H1 (cell line): ENCODE data around the gene IZUMO2. TPM values are rescaled to one million over a fixed set of nuclear protein-coding genes. Genes with fewer than 3 reads are reported as not detected.
"Not testable (repeated sequence)": the region's sequence is repeated elsewhere in the genome, so short reads cannot be mapped to it uniquely, and the experiment has no call there.

Experiments
- CTCF ChIA-PET: fragments of 300-600 bp; sonication (Branson Sonifier 250); formaldehyde crosslinking; loops from one replicate; lab custom pipeline; 2021; ENCODE audit not compliant: partially characterized antibody; lab: Charles Lee
- POLR2A ChIA-PET: fragments of 300-600 bp; sonication (Branson Sonifier 250); formaldehyde crosslinking; loops from one replicate; lab custom pipeline; 2021; ENCODE audit warnings: inconsistent platforms; ENCODE audit not compliant: partially characterized antibody; lab: Charles Lee
- DNase-seq, 2 experiments: peaks; one replicate each; pipeline versions ENCODE4 v3.0.0 to v3.0.0-alpha.2; 2010 to 2022; ENCODE audit warnings: low spot score in 2 of 2, low read depth in 1 of 2, mixed read lengths in 1 of 2
- FAIRE-seq: peaks from 2 replicates; lab custom pipeline; 2011; peaks lifted over from hg19 to GRCh38; lab: Jason Lieb, UNC
- H2AFZ ChIP-seq: 2 replicates; pipeline ENCODE4 v1.8.1; 2012; ENCODE audit warnings: low read length, inconsistent platforms
- H2AK5ac ChIP-seq: 2 replicates; pipeline ENCODE4 v1.6.1; 2013; ENCODE audit warnings: low read depth, low read length
- H2BK120ac ChIP-seq: replicated peaks from 2 replicates; pipeline ENCODE3; 2013; ENCODE audit warnings: low read depth, low read length, inconsistent platforms
- H2BK12ac ChIP-seq: 2 replicates; pipeline ENCODE4 v1.6.1; 2013; ENCODE audit warnings: low read depth, low read length
- H2BK15ac ChIP-seq: 2 replicates; pipeline ENCODE4 v1.6.1; 2013; ENCODE audit warnings: low read length
- H2BK20ac ChIP-seq: 2 replicates; pipeline ENCODE4 v1.6.1; 2013; ENCODE audit warnings: low read length
- H2BK5ac ChIP-seq: 2 replicates; pipeline ENCODE4 v1.6.1; 2013; ENCODE audit warnings: low read depth, low read length
- H3K14ac ChIP-seq: 2 replicates; pipeline ENCODE4 v1.6.1; 2013; ENCODE audit warnings: inconsistent platforms; ENCODE audit not compliant: insufficient read length
- H3K18ac ChIP-seq: 2 replicates; pipeline ENCODE4 v1.6.1; 2013; ENCODE audit warnings: low read length; ENCODE audit errors: extremely low read depth
- H3K23ac ChIP-seq: 2 replicates; pipeline ENCODE4 v1.6.1; 2013; ENCODE audit warnings: inconsistent platforms; ENCODE audit not compliant: insufficient read length
- H3K23me2 ChIP-seq: 2 replicates; pipeline ENCODE4 v1.6.1; 2013; ENCODE audit warnings: low read depth, low read length
- H3K27ac ChIP-seq: 2 replicates; pipeline ENCODE4 v1.6.1; 2011; ENCODE audit warnings: low read depth, low read length, inconsistent platforms
- H3K27me3 ChIP-seq, 4 experiments: replicated peaks in 1 of 4; 1 replicate in 1 of 4; 2 replicates in 3 of 4; pipeline versions ENCODE4 v1.6.1 to v1.8.1; 2011 to 2013; ENCODE audit warnings: low read length in 3 of 4, mild to moderate bottlenecking in 3 of 4, inconsistent platforms in 2 of 4, mixed read lengths in 2 of 4, moderate library complexity in 1 of 4; ENCODE audit not compliant: control insufficient read depth in 3 of 4, insufficient read depth in 3 of 4; ENCODE audit errors: extremely low read depth in 1 of 4
- H3K36me3 ChIP-seq, 4 experiments: 2 replicates each; pipeline versions ENCODE4 v1.6.1 to v1.8.1; 2011 to 2013; ENCODE audit warnings: mild to moderate bottlenecking in 4 of 4, low read length in 3 of 4, moderate library complexity in 2 of 4, control low read depth in 1 of 4, inconsistent platforms in 1 of 4; ENCODE audit not compliant: insufficient read depth in 4 of 4, control insufficient read depth in 2 of 4
- H3K4ac ChIP-seq: replicated peaks from 2 replicates; pipeline ENCODE3; 2013; ENCODE audit warnings: low read length, low read depth, mixed read lengths, inconsistent platforms; ENCODE audit not compliant: insufficient read length
- H3K4me1 ChIP-seq, 4 experiments: replicated peaks in 1 of 4; 1 replicate in 1 of 4; 2 replicates in 3 of 4; pipeline versions ENCODE4 v1.6.1 to v1.8.1; 2011 to 2013; ENCODE audit warnings: low read length in 3 of 4, inconsistent platforms in 2 of 4, mixed read lengths in 1 of 4; ENCODE audit not compliant: insufficient read depth in 4 of 4, control insufficient read depth in 3 of 4
- H3K4me2 ChIP-seq, 2 experiments: 2 replicates each; pipeline versions ENCODE4 v1.6.1 to v1.8.1; 2011 to 2013; ENCODE audit warnings: low read depth in 2 of 2, low read length in 2 of 2, control low read depth in 1 of 2, inconsistent platforms in 1 of 2, mild to moderate bottlenecking in 1 of 2; ENCODE audit not compliant: insufficient read depth in 1 of 2
- H3K4me3 ChIP-seq, 4 experiments: fragments of 200-600, 300-600 bp in 1 of 4; sonication (generic), shearing (Covaris generic), sonication (Bioruptor Twin) in 1 of 4; 2 replicates each; pipeline versions ENCODE4 v1.5.1 to v1.8.1; 2011 to 2016; ENCODE audit warnings: low read length in 4 of 4, low read depth in 3 of 4, control low read depth in 2 of 4, inconsistent platforms in 2 of 4, mild to moderate bottlenecking in 2 of 4, mixed read lengths in 1 of 4, moderate library complexity in 1 of 4; ENCODE audit not compliant: insufficient read depth in 2 of 4; ENCODE audit errors: extremely low read depth in 1 of 4
- H3K56ac ChIP-seq: replicated peaks from 2 replicates; pipeline ENCODE3; 2013; ENCODE audit warnings: low read depth, mild to moderate bottlenecking, mixed read lengths, low read length, inconsistent platforms; ENCODE audit not compliant: insufficient read length
- H3K79me1 ChIP-seq: 2 replicates; pipeline ENCODE4 v1.6.1; 2013; ENCODE audit warnings: low read depth, low read length, control low read depth
- H3K79me2 ChIP-seq, 2 experiments: 2 replicates each; pipeline versions ENCODE4 v1.6.1 to v1.8.1; 2012 to 2013; ENCODE audit warnings: low read length in 2 of 2, mild to moderate bottlenecking in 2 of 2, inconsistent platforms in 1 of 2; ENCODE audit not compliant: insufficient read depth in 2 of 2, control insufficient read depth in 1 of 2
- H3K9ac ChIP-seq, 4 experiments: replicated peaks in 1 of 4; 1 replicate in 1 of 4; 2 replicates in 3 of 4; pipeline versions ENCODE4 v1.6.1 to v1.8.1; 2011 to 2013; ENCODE audit warnings: low read depth in 3 of 4, low read length in 3 of 4, control low read depth in 2 of 4, mild to moderate bottlenecking in 2 of 4, moderate library complexity in 2 of 4, inconsistent platforms in 1 of 4; ENCODE audit errors: extremely low read depth in 1 of 4
- H3K9me3 ChIP-seq, 2 experiments: 2 replicates each; pipeline versions ENCODE4 v1.6.1 to v1.8.1; 2012 to 2013; ENCODE audit warnings: mild to moderate bottlenecking in 2 of 2, moderate library complexity in 2 of 2, control low read depth in 1 of 2, inconsistent platforms in 1 of 2, low read depth in 1 of 2, low read length in 1 of 2, mixed read lengths in 1 of 2; ENCODE audit not compliant: insufficient read depth in 2 of 2
- H4K20me1 ChIP-seq, 2 experiments: replicated peaks in 1 of 2; 2 replicates each; pipeline versions ENCODE3 to v1.8.1; 2011 to 2013; ENCODE audit warnings: inconsistent platforms in 2 of 2, low read length in 2 of 2, mild to moderate bottlenecking in 1 of 2; ENCODE audit not compliant: insufficient read depth in 2 of 2, control insufficient read depth in 1 of 2
- H4K5ac ChIP-seq: 2 replicates; pipeline ENCODE4 v1.6.1; 2013; ENCODE audit warnings: low read length, low read depth, mixed read lengths, inconsistent platforms; ENCODE audit not compliant: insufficient read length
- H4K8ac ChIP-seq: 2 replicates; pipeline ENCODE4 v1.8.0; 2013; ENCODE audit warnings: mild to moderate bottlenecking, moderate library complexity, low read length, inconsistent platforms; ENCODE audit not compliant: insufficient read depth; ENCODE audit errors: extremely low read depth
- H4K91ac ChIP-seq: replicated peaks from 2 replicates; pipeline ENCODE3; 2013; ENCODE audit warnings: low read length, mixed read lengths, inconsistent platforms; ENCODE audit not compliant: insufficient read length
- WGBS, 2 experiments: shearing (Covaris generic) in 1 of 2; methylation state at CpG; one replicate each; pipeline versions ENCODE4 v1.1.6 to v1.1.7; 2013 to 2015; ENCODE audit warnings: low lambda C conversion rate in 2 of 2, mixed read lengths in 2 of 2, inconsistent platforms in 1 of 2, low coverage in 1 of 2, missing lambda C conversion rate in 1 of 2; ENCODE audit not compliant: insufficient replicate concordance in 2 of 2, insufficient coverage in 1 of 2, insufficient read length in 1 of 2; ENCODE audit errors: extremely low coverage in 1 of 2, missing lambda C conversion rate in 1 of 2; 5-methylcytosine and 5-hydroxymethylcytosine counted together
- polyA plus RNA-seq, 7 experiments: library from polyadenylated mRNA; depleted of rRNA in 3 of 7; stranded (reverse) in 5 of 7; unstranded in 2 of 7; fragments of >200 nt in 5 of 7; fragments of 200-250 nt in 2 of 7; gene quantifications; 1 replicate in 5 of 7; 2 replicates in 1 of 7; 4 replicates in 1 of 7; pipeline versions ENCODE4 v1.2.1 to v1.2.3, GENCODE V29; 2011 to 2013; ENCODE audit warnings: missing spikeins in 2 of 7, mixed read lengths in 2 of 7
- total RNA-seq: library from RNA; stranded (reverse); fragmentation: NEBNext Ultra II Directional; extraction: Animal tissue kit (Norgen Biotek cat#: 25700); gene quantifications from 2 replicates; pipeline ENCODE4 v1.2.1, GENCODE V29; 2021

The IZUMO2 gene
- total and polyA plus RNA-seq, 2 of the 8 experiments (the other 6 are each of a cell fraction or from before 2014, with no cell fraction given), result 1.7 to 1.9 TPM

DNA sequence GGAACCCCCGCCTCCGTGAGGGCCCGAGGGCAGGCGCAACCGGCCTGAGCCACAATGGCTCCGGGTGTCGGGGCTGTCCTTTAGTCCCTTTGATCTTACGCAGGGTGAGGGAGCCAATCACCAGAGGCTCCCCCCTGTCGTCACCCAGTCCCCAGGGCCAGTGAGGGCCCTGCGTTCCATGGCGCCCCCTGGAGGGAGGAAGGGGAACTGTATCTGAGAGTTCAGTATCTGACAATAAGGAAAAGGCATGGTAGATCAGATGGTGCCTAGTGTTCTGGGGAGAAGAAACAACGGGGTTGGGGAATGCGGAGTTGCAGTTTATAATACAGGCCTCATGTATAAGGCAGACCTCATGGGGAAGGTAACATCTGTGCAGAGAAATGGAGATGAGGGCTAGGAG is 59.1 kb downstream of the IZUMO2 start:
- H2BK12ac ChIP-seq, H3K4me1 ChIP-seq, H3K27ac ChIP-seq, FAIRE-seq, H4K91ac ChIP-seq, H3K18ac ChIP-seq, H3K79me2 ChIP-seq, H3K14ac ChIP-seq, H3K36me3 ChIP-seq, POLR2A ChIA-PET, H3K9me3 ChIP-seq, H2BK20ac ChIP-seq, H3K4me3 ChIP-seq, H3K56ac ChIP-seq, H3K4ac ChIP-seq, H2BK15ac ChIP-seq, H2AFZ ChIP-seq, H4K8ac ChIP-seq, H3K23ac ChIP-seq, H4K20me1 ChIP-seq, H2BK120ac ChIP-seq, H3K4me2 ChIP-seq, H2AK5ac ChIP-seq, H3K27me3 ChIP-seq, DNase-seq, H4K5ac ChIP-seq, H3K79me1 ChIP-seq, H2BK5ac ChIP-seq, CTCF ChIA-PET, H3K9ac ChIP-seq, H3K23me2 ChIP-seq: not testable (repeated sequence)
- WGBS, 2 experiments, result no CpG with 5 or more reads among the region's 13 CpGs

GRCh38 chr19:50103405-50103804 is 59.7 kb downstream of the IZUMO2 start:
- H2BK12ac ChIP-seq, H2BK120ac ChIP-seq, H3K4me3 ChIP-seq, H3K4ac ChIP-seq, DNase-seq, H2BK20ac ChIP-seq, H4K5ac ChIP-seq, H3K36me3 ChIP-seq, H3K9ac ChIP-seq, H2BK5ac ChIP-seq, H3K79me2 ChIP-seq, H3K56ac ChIP-seq, H3K23ac ChIP-seq, H2AK5ac ChIP-seq, H4K91ac ChIP-seq, H3K4me2 ChIP-seq, H3K27ac ChIP-seq, H3K27me3 ChIP-seq, H3K4me1 ChIP-seq, FAIRE-seq, H2AFZ ChIP-seq, H3K23me2 ChIP-seq, H4K8ac ChIP-seq, H3K9me3 ChIP-seq, H3K79me1 ChIP-seq, H3K14ac ChIP-seq, H2BK15ac ChIP-seq, POLR2A ChIA-PET, H4K20me1 ChIP-seq, CTCF ChIA-PET, H3K18ac ChIP-seq: not testable (repeated sequence)
- WGBS, 2 experiments, result 91% methylated on average over 5 of the region's 13 CpGs; no CpG with 5 or more reads in 1 of the 2 experiments
